ENCODE measurements around the gene CEP85.
"Not testable (repeated sequence)": the region's sequence is repeated elsewhere in the genome, so short reads cannot be mapped to it uniquely, and the experiment has no call there.

Gene CEP85

DNA sequence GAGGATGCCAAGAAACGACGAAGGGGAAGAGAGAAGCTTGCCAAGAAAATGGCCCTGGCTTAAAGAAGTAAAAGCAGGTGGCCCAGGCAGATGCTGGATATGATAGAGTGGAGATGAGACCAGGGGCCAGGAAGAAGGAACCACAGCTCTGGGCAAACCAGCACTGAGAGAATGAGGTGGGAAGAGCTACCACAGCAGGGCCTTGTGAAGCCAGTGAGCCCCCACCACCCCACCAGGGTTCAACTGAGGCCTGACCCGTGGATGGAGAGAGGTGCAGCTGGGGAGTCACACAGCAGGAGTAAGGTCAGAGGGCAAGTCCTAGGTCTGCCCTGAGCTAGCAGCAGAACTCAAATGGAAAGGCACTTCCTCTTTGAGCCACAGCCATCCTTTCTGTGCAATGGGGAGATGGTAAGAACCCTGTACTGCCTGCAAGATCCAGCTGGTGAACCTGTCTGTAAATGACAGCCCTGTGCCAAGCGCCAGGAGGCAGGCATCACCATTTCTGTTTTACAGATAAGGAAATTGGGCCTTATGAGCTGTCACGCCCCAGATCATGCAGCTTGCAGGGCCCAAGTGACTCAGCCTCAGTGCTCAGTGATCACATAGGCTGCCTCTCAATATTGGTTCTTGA is 54.4 kb downstream of the CEP85 start:
- DNase-seq (ENCODE audit: low read depth in 2 of 3, low spot score in 1 of 3): peak; percentile 62 to 72 (median 63)

DNA sequence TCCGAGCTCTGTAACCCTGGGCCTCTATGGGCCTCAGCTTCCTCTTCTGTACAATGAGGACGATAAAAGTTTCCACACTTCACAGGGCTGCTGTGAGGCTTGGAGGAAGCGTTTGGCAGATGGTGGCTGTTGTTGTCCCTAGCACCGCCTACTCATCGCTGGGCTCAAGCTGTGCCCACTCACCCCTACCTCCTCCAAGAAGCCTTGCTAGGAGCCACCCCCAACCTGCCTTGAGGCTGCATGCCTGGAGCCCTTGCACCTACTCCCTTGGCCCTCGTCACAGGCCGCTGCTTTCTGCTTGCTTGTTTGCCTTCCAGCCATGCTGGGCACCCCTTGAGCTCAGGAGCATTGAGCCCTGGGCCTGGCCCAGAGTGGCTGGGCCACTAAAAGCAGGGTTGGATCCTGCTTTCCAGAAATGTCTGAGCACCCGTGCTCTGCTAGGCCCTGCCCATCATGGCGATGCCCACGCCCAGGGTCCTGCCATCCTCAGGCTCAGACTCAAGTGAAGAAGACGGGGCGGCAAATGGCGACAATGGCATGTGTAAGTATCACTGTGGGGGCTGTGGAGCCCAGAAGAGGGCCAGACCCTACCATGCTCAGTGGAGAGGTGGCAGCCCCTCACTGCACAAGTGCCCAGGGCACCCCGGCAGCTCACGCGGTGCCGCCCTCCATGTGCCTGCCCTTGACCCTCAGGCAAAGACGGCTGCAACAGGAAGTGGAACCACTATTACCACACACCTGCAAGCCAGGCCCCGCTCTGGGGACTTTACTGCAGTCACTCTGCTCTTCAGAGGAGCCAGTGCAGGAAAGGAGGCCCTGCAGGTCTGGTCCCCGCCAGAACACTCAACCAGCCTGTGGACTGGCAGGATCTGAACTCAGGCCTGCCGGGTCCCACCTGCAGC is 55.4 kb downstream of the CEP85 start:
- DNase-seq (ENCODE audit: low read depth in 2 of 3, low spot score in 1 of 3): no peak

DNA sequence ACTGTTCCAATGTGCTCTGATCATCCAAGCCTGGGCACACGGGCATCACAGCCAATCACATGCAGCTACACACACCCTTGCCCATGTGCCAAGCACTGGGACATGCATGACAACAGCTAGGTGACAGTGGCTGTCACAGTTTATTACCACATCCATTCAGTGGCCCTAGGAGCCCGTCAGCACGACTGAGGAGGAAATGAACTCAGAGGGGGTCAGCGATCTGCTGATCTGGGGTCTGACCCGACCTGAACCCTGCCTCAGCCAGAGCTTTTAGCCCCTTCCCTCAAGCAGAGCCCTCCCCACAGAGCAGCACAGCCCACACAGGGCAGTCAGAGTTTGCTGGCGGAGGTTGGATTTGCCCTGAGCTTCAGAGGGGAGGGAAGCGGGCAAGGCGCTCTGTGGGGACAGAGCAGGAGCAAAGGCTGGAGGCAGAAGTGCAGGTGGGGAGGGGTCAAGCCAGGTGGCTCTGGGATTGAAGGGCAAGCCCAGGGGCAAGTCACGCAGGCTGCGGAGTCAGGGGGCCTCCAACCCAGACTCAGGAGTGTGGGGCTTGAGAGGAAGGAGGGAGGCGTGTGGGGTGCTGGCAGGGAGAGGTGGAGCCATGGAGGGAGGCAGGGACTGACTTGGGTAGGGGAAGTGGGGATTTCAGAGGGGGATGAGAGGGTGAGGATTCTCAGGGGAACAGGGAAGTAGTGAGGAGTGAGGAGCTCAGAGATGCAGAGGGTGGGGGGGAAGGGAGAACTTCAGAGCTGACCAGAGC is 56.3 kb downstream of the CEP85 start:
- DNase-seq (ENCODE audit: low read depth in 2 of 3, low spot score in 1 of 3): no peak

DNA sequence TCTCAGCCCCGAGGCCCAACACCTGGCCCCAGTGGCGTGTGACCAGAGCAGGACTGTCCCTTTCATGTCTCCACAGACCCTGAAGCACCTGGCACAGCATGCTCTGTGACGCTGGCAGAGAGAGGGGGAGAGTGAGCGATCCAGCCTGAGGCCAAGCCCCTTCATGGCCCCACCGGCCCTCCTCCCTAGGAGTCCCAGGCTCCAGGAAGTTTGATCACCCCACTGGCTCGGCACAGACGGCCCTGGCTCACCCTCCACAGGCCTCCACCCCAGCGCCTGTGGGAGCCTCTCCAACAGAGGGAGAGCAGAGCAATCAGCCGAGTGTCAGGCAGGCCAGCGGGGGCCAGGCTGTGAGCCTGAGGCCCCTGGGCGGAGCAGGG is 56.9 kb downstream of the CEP85 start:
- DNase-seq (ENCODE audit: low read depth in 2 of 3, low spot score in 1 of 3): no peak

DNA sequence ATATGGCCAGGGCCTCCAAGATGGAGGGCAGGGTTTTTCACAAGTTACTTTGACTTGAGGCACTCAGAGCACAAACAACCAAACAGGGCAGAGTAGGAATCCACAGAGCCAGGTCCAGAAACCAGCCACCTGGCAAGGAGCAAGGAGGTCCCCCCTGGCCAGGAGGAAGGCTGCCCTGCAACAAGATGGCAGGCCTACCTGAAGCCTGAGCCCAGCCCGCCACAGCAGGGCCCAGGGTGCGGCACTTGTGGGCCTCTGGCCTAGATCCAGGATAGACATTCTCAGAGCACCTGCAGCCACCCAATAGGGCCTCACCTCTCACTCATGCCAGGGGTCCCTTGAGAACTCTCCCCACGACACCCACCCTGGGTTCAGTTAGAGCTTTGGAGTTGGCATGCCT is 57.4 kb downstream of the CEP85 start:
- DNase-seq (ENCODE audit: low read depth in 2 of 3, low spot score in 1 of 3): no peak

DNA sequence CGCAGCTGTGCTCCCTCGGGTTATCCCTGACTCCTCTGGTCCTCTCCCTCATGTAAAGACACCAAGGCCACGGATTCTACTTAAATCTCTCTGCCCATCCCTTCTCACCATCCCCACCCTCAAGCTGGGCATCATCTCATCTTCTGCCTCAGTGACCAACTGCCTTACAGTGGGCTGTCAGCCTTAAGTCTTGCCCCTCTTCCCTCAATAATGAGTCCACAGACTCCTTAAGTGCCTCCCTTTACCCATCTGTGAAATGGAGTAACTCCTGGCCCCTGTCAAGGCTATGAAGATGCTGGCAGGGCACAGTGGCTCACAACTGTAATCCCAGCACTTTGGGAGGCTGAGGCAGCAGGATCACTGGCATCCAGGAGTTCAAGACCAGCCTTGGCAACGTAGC is 57.9 kb downstream of the CEP85 start:
- no peak for DNase-seq (ENCODE audit: low read depth in 2 of 3, low spot score in 1 of 3)

DNA sequence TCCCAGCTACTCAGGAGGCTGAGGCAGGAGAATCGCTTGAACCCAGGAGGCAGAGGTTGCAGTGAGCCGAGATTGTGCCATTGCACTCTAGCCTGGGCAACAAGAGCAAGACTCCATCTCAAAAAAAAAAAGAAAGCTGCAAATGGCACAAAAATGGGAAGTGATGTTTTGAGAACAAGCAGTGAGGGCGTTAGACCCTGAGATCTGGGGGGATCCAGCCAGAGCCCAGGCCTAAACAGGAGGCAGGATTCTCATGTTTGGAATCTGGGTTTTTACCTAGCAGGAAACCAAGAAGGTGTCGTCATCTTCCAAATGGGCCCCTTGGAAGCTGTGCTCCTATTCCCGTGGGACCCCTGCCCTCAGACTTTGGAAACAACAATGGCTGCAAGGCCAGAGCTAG is 58.7 kb downstream of the CEP85 start:
- DNase-seq (ENCODE audit: low read depth in 2 of 3, low spot score in 1 of 3): not testable (repeated sequence)

DNA sequence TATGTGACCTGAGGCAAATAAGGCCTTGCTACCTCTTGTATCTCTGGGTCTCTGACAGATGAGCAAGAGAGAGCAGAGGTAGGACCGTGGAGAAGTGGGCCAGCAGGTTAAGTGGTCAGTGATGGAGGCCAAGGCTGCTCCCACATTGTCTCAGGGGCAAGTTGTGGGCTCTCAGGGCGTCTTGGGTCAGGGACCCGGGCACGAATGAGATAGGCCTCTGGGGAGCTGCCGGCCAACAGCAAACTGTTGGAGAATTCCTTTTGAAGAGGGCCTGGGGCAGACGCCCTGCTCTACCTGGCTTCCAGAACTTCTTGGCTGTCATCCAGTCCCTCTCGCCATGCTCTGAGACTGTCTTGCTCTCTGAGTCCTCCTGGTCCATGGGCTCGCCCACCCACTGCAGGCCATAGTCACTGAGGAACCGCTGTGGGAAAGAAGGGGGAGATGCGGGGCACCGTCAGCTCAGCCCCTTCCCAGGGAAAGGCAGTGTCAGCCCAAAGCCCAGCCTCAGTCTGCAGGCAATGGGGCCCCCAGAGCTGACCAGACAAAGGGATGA is 60.0 kb downstream of the CEP85 start:
- DNase-seq (ENCODE audit: low read depth in 2 of 3, low spot score in 1 of 3): no peak

DNA sequence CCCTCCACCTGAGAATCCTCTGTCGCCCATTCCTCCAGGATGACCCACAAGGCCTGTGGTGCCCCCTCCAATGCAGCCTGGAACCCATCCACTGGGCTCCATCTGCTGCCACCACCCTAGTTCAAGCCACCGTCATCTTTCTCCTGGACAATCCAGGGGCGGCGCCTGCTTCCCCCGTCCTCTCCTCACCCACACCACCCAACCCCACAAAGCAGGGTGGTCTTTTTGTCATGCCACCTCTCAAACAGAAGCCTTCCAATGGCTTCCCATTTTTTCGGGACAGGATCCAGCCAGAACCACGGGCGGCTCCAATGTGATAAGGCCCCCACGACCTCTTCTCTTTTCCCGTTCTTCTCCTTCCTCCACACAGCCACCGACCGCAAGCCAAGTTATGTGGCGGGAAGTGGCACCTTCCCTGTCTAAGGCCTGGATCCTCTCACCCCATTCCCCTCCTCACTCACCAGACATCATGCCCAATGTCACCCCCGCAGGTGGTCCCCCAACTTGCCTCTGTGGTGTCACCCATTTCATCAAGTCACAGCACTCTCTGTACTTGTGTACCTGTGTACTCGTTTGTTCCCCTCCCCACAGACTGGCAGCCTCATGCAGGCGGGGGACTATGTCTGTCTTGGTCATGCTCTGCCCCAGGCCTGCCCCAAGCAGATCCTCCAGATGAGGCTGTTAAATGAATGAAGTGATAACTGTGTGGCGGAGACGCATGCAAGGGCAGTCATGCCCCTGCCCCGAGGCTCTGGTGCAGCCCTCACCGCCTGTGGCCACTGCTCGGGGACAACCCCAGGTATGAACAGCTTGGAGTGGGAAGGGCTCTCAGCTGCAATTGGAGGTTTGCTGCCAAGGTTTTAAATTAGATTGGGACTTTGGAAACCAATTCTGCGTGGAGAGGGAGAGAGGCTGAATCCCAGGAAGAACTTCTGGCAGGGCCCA is 61.5 kb downstream of the CEP85 start:
- DNase-seq (ENCODE audit: low read depth in 2 of 3, low spot score in 1 of 3): no peak

DNA sequence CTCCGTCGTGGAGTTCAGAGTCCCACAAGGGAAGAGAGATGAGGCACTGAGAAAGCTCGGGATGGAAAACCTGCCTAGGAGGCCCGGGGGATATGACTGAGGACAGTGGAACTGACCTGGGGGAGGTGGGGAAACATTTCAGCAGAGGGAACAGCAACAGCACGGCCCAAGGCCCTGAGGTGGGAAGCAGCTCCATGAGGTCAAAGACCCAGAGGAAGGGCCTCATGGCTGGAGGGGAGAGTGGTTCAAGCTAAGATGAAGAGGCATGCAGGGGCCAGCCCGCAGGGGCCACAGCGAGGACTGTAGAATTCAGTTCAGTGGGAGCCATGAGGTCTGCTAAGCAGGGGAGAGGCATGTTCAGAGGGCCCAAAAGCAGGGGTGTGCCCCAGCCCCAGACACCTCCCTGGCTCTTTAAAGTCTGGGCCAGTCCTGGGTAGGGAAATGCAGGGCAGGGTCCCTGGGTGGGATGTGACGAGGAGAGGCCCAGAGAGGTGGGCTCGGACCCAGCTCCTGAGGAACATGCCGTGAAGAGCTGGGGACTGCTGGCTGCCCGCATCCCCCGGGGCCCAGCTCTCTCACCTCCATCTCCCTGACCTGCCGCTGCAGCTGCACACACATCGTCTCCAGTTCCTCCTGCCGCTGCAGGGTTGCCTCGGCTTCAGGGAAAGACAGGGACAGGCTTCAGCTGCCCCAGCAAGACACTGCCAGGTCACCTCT is 62.5 kb downstream of the CEP85 start:
- no peak for DNase-seq (ENCODE audit: low read depth in 2 of 3, low spot score in 1 of 3)

DNA sequence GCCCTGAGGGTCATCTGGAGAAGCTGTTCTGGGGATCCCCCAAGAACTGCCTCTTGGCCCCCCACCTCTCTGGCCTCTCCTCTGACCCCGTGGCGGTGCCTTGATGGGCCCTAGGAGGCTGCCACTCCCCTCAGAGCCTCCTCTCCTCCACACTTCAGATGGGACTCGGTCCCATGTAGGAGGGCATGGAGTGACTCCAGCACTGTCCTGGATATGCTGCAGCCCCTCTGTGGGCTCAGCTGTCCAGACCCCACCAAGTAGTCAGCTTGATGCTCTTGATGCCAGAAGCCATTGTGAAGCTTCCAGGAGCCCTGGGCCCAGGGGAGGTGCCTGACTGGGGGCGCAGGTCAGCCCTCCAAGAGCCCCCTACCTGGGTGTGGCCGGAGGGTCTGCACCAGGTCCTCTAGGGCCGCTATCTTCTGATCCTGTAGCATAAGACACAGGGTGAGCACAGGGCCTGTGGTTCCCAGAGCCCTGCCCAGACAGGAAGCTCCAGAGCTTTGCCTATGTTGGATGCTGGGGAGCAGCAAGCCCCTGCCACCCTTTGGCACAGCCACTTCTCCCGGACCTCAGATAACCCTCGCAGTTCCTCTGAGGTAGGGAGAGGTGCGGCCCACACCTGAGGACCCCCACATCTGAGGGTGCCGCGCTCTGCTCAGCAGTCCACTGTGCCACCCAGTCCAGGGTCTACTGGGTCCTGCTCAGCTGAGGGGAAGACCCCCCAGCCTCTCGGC is 63.2 kb downstream of the CEP85 start:
- no peak for DNase-seq (ENCODE audit: low read depth in 2 of 3, low spot score in 1 of 3)

DNA sequence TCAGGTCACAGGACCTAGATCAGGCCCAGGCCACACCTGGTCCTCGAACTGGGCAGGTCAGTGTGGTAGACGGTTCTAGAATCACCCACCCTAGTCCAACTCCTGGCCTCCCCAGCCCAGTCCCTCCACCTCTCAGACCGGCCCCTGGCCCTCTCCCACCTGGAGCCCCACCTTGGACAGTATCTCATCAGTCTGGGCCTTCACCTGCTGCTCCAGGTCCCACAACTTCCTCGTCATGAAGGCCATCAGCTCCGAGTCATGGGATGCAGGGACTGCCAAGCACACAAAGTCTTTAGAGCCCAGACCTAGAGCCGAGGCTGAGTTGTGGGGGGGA is 63.8 kb downstream of the CEP85 start:
- no peak for DNase-seq (ENCODE audit: low read depth in 2 of 3, low spot score in 1 of 3)

DNA sequence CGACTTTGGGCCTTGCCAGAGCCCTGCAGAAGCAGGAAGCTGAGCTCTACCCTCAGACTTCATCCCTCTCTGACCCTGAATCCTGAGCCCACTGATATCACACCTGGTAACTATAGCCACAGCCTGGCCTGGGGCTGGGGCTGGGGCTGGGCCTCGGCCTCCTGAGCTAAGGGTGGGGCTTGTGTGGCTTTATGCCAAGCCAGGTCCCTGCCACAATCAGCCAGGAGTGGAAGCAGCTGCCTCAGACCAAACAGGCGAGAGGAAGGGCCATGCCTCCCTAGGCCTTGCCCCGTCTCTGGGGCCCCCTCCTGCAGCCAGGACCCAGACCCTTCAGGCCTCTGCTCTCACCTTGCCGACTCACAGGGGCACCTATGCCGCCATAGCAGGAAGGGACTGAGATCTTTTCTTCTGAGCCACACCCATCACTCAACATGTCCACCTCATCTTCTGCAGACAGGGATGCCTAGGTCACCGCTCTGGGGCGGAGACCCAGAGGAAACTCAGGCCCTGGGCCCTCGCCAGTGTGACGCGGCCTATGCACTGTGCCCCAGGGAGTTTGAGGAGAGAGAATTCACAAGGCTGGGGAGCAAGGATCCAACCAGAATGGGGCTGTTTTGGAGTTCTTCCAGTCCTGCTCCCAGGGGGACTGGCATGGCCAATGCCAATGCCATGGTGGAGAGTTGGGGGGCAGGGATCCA is 66.7 kb downstream of the CEP85 start:
- DNase-seq (ENCODE audit: low read depth in 2 of 3, low spot score in 1 of 3): no peak

DNA sequence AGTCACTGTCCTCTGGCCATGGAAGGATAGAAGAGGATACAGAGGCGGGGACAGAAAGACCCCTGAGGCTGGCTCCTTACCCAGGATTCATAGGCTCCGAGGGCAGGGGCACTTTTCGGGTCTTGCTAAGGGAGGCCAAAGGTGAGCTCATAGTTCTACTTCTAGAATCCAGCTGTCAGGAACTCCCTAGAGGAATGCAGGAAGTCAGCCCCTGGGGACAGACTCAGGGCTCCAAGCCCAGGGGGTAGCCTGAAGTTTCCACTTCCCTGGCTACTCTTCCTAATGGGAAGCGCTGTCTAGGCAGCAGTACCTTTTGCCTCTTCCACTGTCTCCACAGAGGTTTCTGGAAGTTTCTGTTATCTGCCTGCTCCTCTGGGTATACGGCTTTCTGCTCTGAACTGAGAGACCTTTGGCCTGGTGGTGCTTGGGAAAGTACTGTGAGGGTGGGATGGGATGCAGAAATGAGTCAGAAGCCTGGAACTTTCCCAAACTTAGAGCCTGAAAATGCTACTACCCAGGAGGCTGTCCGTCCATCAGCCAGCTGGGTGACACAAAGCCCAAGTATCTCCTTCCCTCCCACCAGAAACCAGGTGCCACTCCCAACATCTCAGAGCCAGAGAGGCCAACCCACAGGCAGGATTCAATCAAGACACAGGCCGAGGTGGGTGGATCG is 68.9 kb downstream of the CEP85 start:
- DNase-seq (ENCODE audit: low read depth in 2 of 3, low spot score in 1 of 3): no peak

DNA sequence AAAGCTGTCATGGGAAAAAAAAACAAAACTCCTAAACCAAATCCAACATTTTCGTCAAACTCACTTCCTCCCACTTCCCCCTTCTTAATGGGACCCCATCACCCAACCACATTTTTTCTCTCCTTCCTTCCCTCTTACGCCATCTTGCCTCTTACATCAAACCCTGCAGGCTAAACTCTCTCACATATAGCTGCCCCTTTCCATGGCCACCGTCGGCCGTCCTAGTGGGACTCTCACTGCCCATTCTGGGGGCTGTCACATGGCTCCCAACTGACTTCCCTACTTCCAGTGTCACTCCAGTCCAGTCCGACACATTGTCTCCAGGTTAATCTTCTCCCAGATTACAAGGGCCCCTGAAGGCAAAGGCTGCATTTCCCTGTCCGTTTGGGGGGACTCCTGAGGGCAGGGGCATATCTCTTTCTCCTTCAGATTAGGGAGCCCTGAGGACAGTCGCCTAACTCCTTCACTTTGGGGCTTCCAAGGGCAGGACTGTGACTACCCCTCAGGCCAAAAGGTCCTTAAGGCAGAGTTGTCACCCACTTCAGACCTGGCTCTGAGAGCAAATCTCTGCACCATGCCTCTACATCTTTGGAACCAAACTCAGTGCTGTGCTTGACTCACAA is 71.8 kb downstream of the CEP85 start:
- DNase-seq (ENCODE audit: low read depth in 2 of 3, low spot score in 1 of 3): no peak

DNA sequence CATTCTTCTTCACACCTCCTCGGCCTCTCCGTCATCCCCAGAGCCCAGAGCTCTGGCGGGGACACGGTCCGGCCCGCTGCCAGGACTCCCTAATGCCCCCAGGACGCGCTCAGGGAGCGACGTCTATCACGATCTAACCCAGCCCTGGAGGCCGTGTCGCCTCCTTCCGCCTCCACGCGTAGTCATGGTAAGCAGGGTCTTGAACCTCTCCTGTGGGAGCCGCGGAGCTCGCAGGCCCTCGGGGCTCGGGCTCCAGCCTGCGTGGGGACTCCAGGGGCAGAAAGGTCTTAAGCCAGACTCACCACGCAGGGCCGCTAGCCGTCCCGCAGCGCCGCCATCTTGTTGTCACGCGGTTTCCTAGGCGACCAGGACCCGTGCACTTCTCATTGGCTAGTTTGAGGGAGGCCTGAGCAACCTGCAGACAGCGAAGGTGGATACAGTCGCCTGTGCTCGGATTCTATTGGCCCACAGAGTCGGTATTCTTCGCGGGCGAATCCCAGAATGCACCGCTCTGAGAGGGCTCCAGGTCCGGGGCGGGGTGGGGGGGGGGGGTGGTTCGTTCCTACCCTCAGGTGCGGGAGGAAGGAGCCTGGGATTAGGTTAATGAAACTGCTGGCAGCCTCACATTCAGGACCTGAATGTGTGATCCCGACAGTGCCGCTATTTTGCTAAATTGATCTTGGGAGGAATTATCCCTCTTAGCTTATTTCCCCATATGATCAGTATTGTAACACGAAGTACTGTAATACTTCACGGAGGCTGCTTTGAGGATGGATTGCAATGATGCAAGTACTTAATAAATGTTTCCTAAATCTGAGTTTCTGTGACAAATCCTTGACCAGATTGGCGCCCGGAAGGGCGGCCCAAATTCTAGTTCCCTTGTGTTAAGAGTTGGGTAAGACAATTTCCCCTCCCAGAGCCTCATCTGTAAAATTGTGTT is 72.6 kb downstream of the CEP85 start, which contains the start of gene UBXN11:
Gene UBXN11 (minus strand): TSS at position 347 of the 940 bp plus-strand sequence. CDS start 3,753 bp downstream, outside the sequence.
- DNase-seq (ENCODE audit: low read depth in 2 of 3, low spot score in 1 of 3): peak; percentile 89 to 91 (median 90)

All from stimulated activated CD4-positive, alpha-beta T cell treated with anti-CD3 and anti-CD28 coated beads, Interleukin-12 subunit alpha, Interleukin-12 subunit beta, amount 100 ng/mL, for 48 hours (primary cell).